Measurements from ENCODE around the gene MED12.

DNA sequence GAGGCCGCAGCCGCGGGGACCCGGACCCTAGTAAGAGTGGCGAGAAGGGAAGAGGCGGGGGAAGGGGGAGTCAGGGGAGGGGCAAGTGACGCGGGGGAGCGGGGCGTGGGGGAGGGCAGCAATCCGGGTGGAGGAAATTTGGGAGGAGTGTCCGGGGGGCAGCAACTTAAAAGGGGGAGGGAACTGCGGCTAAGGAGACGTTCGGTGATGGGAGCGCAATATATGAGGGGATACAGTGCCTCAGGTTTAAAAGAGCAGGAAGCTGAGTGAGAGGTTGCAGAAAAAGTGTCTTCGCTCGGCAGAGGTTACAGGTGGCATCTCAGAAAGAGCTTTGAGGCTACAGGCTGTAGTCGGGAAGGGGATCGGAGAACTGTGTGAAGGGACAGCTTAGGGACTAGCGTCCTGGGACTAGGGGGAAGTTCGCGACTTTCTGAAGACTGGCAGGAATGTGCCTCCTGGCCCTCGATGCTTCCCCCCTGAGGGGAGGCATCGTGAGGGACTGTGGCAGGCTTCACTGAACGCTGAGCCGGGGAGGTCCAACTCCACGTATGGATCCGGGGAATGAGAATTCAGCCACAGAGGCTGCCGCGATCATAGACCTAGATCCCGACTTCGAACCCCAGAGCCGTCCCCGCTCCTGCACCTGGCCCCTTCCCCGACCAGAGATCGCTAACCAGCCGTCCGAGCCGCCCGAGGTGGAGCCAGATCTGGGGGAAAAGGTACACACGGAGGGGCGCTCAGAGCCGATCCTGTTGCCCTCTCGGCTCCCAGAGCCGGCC is 22.2 kb upstream of the MED12 start:
- TF ChIP-seq, protein P1, sequence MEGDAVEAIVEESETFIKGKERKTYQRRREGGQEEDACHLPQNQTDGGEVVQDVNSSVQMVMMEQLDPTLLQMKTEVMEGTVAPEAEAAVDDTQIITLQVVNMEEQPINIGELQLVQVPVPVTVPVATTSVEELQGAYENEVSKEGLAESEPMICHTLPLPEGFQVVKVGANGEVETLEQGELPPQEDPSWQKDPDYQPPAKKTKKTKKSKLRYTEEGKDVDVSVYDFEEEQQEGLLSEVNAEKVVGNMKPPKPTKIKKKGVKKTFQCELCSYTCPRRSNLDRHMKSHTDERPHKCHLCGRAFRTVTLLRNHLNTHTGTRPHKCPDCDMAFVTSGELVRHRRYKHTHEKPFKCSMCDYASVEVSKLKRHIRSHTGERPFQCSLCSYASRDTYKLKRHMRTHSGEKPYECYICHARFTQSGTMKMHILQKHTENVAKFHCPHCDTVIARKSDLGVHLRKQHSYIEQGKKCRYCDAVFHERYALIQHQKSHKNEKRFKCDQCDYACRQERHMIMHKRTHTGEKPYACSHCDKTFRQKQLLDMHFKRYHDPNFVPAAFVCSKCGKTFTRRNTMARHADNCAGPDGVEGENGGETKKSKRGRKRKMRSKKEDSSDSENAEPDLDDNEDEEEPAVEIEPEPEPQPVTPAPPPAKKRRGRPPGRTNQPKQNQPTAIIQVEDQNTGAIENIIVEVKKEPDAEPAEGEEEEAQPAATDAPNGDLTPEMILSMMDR (conservative IDR thresholded peaks at IDR 0.05 in 1 of 2, IDR thresholded peaks at IDR 0.05 in 1 of 2; ENCODE audit: extremely low read depth in 1 of 2, insufficient read depth in 1 of 2, low read depth in 1 of 2, low read length in 2 of 2): no peak
- TF ChIP-seq EZH2 (IDR thresholded peaks at IDR 0.05; ENCODE audit: borderline replicate concordance, low read length): no peak

All from mammary epithelial cell (primary cell).